GM15510 (cell line): ENCODE measurements around the gene LRRC25.
A peak's percentile ranks its signal among the peaks of the same experiment; 100 is the strongest.

ENCODE experiments used
- POLR2A ChIP-seq: IDR thresholded peaks from 3 replicates; pipeline ENCODE4 v1.6.1; 2011; ENCODE audit warnings: borderline replicate concordance; ENCODE audit not compliant: insufficient read length; ENCODE audit errors: extremely low read depth

The LRRC25 gene

GRCh38 chr19:18408053-18408476, 10.6 kb upstream of the LRRC25 start:
- peak; percentile 23 for TF ChIP-seq POLR2A

- no peak for TF ChIP-seq POLR2A
Observed at GRCh38 chr19:18406749-18407148, 9.3 kb upstream of the LRRC25 start.

- TF ChIP-seq POLR2A, result no peak
Observed at GRCh38 chr19:18401580-18402112, 4.2 kb upstream of the LRRC25 start.

DNA sequence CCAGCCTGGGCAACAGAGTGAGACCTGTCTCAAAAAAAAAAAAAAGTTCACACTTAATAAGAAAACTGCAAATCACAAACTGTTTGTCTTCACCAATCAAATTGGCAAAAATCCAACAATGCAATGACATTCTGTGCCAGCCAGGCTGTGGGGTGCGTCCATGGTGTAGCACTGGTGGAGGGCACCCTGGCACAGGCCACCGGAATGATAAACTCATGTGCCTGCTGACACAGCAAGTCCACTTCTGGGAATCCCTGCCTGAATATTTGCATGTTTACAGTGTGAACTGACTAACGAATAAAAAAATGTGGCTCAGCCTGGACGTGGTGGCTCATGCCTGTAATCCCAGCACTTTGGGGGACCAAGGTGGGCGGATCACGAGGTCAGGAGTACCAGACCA, 1.6 kb upstream of the LRRC25 start:
- TF ChIP-seq POLR2A, result no peak

DNA sequence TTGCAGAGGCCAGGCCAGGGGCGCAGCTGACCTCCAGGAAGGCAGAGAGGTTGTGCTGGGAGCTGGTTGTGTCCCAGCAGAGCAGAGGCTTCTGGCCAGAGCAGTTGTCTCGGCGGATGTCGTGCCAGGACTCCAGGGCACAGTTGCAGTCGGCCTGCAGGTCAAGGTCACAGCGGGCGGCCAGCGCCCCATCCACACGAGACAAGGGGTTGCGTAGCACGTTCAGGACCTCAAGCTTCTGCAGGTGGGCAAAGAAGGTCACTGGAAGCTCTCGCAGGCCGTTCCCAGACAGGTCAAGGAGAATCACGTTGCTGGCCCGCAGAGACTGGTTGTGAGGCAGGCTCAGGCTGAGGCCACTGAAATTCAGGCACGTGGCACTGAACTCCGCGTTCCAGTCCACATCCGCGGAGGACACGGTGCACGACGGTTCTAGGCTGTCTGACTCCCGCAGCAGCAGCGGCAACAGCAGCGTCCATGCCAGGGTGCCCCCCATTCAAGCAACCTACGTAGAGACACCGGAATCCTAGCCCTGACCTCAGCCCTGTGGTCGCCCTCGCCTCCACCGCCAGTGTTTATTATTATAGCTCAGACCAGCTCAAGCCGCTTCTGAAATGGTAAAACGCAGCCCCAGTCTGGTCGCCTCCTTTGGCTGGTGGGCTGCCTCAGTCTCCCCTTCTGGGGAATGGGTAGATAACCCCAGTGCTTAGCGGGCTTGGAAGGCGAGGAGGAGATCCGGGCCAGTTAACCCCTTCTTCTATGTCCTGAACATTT, 766 bp downstream of the LRRC25 start:
- TF ChIP-seq POLR2A, result no peak

- no peak for TF ChIP-seq POLR2A
Observed at GRCh38 chr19:18393836-18394235, 3.6 kb downstream of the LRRC25 start.

DNA sequence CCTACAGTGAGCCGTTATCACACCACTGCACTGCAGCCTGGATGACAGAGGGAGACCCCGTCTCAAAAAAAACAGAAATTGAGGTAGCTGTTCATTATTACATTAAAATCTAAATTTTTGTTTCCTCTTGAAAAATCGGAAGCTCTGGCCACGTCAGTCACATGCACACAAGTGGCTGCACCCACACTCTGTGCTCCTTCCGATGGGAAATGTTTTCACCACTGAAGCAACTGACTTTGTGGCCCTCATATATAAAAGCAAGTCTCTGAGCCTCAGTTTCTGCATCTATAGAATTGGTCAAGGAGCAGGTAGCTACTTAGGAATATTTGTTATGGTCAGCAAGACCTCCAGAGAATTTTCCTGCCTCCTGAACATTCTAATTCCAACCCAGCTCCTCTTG, 4.5 kb downstream of the LRRC25 start:
- no peak for TF ChIP-seq POLR2A

GRCh38 chr19:18392417-18392816, 5.0 kb downstream of the LRRC25 start:
- no peak for TF ChIP-seq POLR2A

DNA sequence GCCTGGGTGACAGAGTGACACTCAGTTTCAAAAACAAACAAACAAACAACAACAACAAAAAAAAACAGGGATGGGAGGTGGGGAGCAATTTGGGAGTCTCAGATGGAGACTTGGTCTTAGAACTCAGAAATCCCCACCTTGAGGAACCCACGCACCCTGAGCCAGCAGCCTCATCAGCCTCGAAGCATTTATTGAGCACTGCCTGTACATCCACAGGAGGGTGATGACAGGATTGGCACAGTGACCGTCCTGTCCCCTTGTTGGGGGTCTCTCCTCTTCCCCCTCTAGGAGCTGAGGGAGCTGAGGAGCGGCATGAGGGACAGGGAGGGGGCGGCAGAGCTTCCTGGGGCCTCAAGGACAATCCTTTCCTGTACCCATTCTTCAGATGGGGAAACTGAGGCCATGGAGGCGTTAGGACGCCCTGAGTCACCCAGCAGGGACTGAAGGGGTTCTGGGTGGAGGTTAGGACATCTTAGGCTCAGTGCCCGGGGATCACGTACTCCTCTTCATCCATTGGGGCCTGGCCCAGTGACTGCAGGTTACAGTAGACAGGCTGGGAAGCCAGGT, 5.8 kb downstream of the LRRC25 start:
- no peak for TF ChIP-seq POLR2A

DNA sequence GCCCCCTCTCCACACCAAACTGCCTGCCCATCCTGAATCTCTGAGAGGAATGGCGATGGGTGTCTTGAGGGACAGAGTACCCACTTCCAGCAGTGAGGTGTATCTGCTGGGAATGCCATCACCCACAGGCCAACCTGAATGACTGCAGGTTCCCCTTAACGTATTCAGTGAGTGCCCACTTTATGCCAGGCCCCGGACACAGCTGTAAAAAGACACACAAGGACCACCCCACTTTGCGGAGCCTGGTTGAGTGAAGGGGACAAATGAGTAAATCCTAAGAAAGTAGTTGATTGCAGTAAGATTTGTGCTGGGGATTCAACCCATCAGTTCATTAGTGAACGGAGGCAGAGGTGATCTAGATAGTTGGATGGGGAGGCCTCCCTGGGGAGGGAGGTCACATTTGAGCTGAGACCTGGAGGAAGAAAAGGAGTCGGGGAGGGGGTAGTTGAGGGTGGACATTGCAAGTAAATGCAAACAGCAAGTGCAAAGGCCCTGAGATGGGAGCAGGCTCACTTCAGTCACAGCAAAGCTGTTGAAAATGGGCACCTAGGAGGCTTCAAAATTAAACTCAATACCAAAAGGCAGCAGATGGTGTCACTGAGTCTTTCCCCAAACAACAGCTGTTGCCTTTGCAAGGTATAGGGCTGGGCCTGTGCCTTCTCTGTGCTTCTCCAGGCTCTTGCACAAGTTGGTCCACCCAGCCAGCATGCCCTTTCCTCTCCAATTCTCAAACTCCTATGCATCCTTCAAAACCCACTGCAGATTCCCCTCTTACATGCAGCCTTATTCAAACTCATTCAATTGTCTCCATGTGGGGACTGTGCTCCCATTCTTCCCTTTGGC, 7.1 kb downstream of the LRRC25 start:
- no peak for TF ChIP-seq POLR2A

GRCh38 chr19:18389726-18390064, 7.7 kb downstream of the LRRC25 start:
- no peak for TF ChIP-seq POLR2A

DNA sequence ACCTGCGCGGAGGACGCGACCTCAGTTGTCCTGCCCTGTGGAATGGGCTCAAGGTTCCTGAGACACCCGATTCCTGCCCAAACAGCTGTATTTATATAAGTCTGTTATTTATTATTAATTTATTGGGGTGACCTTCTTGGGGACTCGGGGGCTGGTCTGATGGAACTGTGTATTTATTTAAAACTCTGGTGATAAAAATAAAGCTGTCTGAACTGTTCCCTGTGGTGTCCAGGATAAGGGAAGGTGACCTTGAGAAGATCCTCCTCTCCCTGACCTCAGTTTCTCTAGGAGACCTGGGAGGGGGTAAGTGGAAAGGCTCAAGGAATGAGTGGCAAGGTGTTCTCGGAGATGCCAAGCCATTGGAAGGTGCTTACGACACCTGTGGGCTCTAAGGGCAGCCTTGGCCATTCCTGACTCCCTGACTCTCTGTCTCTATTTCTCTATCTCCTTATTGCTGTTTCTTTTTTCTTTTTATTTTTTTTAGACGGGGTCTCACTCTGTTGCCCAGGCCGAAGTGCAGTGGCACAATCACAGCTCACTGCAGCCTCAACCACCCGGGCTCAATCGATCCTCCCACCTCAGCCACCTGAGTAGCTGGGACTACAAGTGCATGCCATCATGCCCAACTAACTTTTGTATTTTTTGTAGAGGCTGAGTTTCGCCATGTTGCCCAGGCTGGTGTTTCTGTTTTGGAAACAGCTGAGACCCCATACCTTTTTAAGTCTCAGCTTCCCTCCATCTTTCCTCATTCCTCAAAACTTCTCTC, 8.3 kb downstream of the LRRC25 start:
- no peak for TF ChIP-seq POLR2A

GRCh38 chr19:18388100-18388959, 9.1 kb downstream of the LRRC25 start:
- TF ChIP-seq POLR2A, result peak; percentile 40
